ENCODE results near the gene CHN2. TPM values are rescaled to one million over a fixed set of nuclear protein-coding genes. Genes with fewer than 3 reads are reported as not detected.
A peak's percentile ranks its signal among the peaks of the same experiment; 100 is the strongest.

The CHN2 gene
- polyA plus RNA-seq, 1 of the 3 experiments (the other 2 are of a cell fraction), result 0.02 TPM

DNA sequence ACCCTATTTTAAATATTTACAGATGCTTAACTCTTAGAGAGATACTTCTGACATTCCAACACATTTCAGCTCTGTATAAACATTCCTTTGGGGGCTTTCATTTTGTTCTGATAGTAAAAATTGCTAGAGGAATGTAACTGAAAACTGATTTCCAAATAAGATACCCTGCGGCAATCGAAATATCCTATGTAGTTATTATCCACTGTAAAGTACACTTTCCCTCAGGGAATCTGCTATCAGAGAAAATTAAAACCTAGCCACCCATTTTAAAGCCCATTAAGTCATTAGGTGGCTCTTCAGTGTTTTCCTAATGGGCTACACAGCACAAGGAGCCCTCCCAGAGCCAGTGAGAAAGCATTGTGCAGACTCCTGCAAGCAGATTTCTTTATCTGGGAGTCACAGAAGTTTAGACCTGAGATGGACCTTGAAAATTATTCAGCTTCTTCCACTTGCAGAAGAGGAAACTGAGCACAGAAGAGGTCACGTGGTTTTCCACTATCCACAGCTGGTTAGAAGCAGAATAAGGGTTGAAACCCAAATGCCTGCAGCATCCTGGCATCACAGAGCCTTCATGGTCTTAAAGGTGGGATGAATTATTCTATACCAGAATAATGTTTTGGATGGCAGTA is 35.7 kb upstream of the CHN2 start:
- H3K4me3 ChIP-seq (ENCODE audit: low read depth in 2 of 2, low read length in 1 of 2), result no peak overlapping the region
- peaks cover 0 to 26% of the 10 kb centered on the region in 2 experiments; a peak in 2 of 4 replicates for H3K4me1 ChIP-seq (ENCODE audit: control insufficient read depth in 1 of 2, insufficient read depth in 2 of 2, low read depth in 1 of 2, low read length in 1 of 2)
- no peaks in the 10 kb centered on the region for H3K27me3 ChIP-seq (ENCODE audit: insufficient read depth)
- no peak overlapping the region for H3K4me2 ChIP-seq
- no peaks in the 10 kb centered on the region for H3K79me2 ChIP-seq (ENCODE audit: insufficient read depth)
- peak; percentile 37 for DNase-seq
- CTCF ChIA-PET, result interaction anchor here (1.0 to 6.4 kb wide), 7 partner anchors 11 to 237 kb away, joined by 3 to 59 read pairs (median 16); partner anchors contain the start of genes CPVL and TRIL
- no peak overlapping the region for H2AFZ ChIP-seq (ENCODE audit: low read depth)
- no peaks in the 10 kb centered on the region for H3K9me3 ChIP-seq
- H3K36me3 ChIP-seq (replicated peaks in 1 of 2; ENCODE audit: control insufficient read depth in 1 of 2, insufficient read depth in 2 of 2, low read length in 1 of 2), result no peaks in the 10 kb centered on the region
- H3K9me2 ChIP-seq, result no peaks in the 10 kb centered on the region
- H4K20me1 ChIP-seq (ENCODE audit: insufficient read depth), result no peaks in the 10 kb centered on the region
- no peaks in the 10 kb centered on the region for H3F3A ChIP-seq (replicated peaks; ENCODE audit: insufficient read depth)
- WGBS (ENCODE audit: low lambda C conversion rate), result 18% methylated on average over 3 of the region's 3 CpGs
- POLR2A ChIA-PET, result no interaction called here
- TF ChIP-seq RFX5 (IDR thresholded peaks at IDR 0.05; ENCODE audit: low read length) (no peak), MEF2A (IDR thresholded peaks at IDR 0.05; ENCODE audit: borderline replicate concordance, low read depth) (no peak), RCOR1 (IDR thresholded peaks at IDR 0.05; ENCODE audit: low read length) (peak; percentile 90), MXI1 (IDR thresholded peaks at IDR 0.05; ENCODE audit: low read depth, low read length) (no peak), NRF1 (IDR thresholded peaks at IDR 0.05; ENCODE audit: low read depth, low read length) (no peak), EP300 (IDR thresholded peaks at IDR 0.05; ENCODE audit: borderline replicate concordance in 1 of 2, low read depth in 1 of 2, low read length in 1 of 2) (peak in 1 of 2 experiments; percentile 25; a peak in 1 of 4 replicates), TCF12 (IDR thresholded peaks at IDR 0.05) (peak; percentile 20; the same call in 1 of the 2 replicates), RAD21 (IDR thresholded peaks at IDR 0.05; ENCODE audit: low read length) (no peak), SIN3A (IDR thresholded peaks at IDR 0.05; ENCODE audit: borderline replicate concordance, low read depth, low read length) (no peak), FOSL2 (IDR thresholded peaks at IDR 0.05; ENCODE audit: borderline replicate concordance, low read depth) (no peak), CHD2 (IDR thresholded peaks at IDR 0.05; ENCODE audit: low read length, partially characterized antibody) (no peak), RXRA (IDR thresholded peaks at IDR 0.05; ENCODE audit: borderline replicate concordance, low read depth) (no peak), GABPA (IDR thresholded peaks at IDR 0.05; ENCODE audit: low read depth) (no peak), FOXJ3 (CRISPR knock-in tag; IDR thresholded peaks at IDR 0.05) (no peak), ELF1 (IDR thresholded peaks at IDR 0.05) (no peak)
- TF ChIP-seq, protein P1, sequence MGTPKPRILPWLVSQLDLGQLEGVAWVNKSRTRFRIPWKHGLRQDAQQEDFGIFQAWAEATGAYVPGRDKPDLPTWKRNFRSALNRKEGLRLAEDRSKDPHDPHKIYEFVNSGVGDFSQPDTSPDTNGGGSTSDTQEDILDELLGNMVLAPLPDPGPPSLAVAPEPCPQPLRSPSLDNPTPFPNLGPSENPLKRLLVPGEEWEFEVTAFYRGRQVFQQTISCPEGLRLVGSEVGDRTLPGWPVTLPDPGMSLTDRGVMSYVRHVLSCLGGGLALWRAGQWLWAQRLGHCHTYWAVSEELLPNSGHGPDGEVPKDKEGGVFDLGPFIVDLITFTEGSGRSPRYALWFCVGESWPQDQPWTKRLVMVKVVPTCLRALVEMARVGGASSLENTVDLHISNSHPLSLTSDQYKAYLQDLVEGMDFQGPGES (IDR thresholded peaks at IDR 0.05; ENCODE audit: low read depth, low read length), result no peak
- TF ChIP-seq, protein P2, sequence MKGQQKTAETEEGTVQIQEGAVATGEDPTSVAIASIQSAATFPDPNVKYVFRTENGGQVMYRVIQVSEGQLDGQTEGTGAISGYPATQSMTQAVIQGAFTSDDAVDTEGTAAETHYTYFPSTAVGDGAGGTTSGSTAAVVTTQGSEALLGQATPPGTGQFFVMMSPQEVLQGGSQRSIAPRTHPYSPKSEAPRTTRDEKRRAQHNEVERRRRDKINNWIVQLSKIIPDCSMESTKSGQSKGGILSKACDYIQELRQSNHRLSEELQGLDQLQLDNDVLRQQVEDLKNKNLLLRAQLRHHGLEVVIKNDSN (IDR thresholded peaks at IDR 0.05; ENCODE audit: borderline replicate concordance, low read depth), result no peak
- TF ChIP-seq, protein P3, sequence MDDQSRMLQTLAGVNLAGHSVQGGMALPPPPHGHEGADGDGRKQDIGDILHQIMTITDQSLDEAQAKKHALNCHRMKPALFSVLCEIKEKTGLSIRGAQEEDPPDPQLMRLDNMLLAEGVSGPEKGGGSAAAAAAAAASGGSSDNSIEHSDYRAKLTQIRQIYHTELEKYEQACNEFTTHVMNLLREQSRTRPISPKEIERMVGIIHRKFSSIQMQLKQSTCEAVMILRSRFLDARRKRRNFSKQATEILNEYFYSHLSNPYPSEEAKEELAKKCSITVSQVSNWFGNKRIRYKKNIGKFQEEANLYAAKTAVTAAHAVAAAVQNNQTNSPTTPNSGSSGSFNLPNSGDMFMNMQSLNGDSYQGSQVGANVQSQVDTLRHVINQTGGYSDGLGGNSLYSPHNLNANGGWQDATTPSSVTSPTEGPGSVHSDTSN (IDR thresholded peaks at IDR 0.05), result no peak
- TF ChIP-seq, protein P4, sequence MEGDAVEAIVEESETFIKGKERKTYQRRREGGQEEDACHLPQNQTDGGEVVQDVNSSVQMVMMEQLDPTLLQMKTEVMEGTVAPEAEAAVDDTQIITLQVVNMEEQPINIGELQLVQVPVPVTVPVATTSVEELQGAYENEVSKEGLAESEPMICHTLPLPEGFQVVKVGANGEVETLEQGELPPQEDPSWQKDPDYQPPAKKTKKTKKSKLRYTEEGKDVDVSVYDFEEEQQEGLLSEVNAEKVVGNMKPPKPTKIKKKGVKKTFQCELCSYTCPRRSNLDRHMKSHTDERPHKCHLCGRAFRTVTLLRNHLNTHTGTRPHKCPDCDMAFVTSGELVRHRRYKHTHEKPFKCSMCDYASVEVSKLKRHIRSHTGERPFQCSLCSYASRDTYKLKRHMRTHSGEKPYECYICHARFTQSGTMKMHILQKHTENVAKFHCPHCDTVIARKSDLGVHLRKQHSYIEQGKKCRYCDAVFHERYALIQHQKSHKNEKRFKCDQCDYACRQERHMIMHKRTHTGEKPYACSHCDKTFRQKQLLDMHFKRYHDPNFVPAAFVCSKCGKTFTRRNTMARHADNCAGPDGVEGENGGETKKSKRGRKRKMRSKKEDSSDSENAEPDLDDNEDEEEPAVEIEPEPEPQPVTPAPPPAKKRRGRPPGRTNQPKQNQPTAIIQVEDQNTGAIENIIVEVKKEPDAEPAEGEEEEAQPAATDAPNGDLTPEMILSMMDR (IDR thresholded peaks at IDR 0.05), result no peak
- H3K9ac ChIP-seq, result no peak overlapping the region
- H3K27ac ChIP-seq (ENCODE audit: low read depth in 2 of 2, low read length in 1 of 2), result no peak overlapping the region
